Measurements from ENCODE around the gene GPR12. TPM values are rescaled to one million over a fixed set of nuclear protein-coding genes. Genes with fewer than 3 reads are reported as not detected.

Gene GPR12
- total and polyA plus RNA-seq, 10 of the 15 experiments (the other 5 are each of a cell fraction or from before 2014, with no cell fraction given) = not detected

- TF ChIP-seq PBX3 (IDR thresholded peaks at IDR 0.05; ENCODE audit: insufficient replicate concordance, low read depth, low read length) (no peak), ZNF687 (IDR thresholded peaks at IDR 0.05) (no peak), EGR1 (IDR thresholded peaks at IDR 0.05; ENCODE audit: borderline replicate concordance in 1 of 2, low read depth in 2 of 2, low read length in 2 of 2) (no peak), SREBF2 (IDR thresholded peaks at IDR 0.05; ENCODE audit: low read length) (no peak), RUNX3 (IDR thresholded peaks at IDR 0.05; ENCODE audit: low read length) (no peak), HDAC6 (IDR thresholded peaks at IDR 0.05; ENCODE audit: unreplicated experiment) (no peak), FOXM1 (IDR thresholded peaks at IDR 0.05; ENCODE audit: low read depth, low read length) (no peak), E2F4 (IDR thresholded peaks at IDR 0.05; ENCODE audit: low read depth, low read length) (no peak), ZBED1 (IDR thresholded peaks at IDR 0.05; ENCODE audit: borderline replicate concordance) (no peak)
These were observed 7.9 kb downstream of the GPR12 start (continued) for GRCh38 chr13:26752671-26753070.

Measured in GM12878 (cell line).